ENCODE data around the gene DSCAML1. TPM values are rescaled to one million over a fixed set of nuclear protein-coding genes. Genes with fewer than 3 reads are reported as not detected.

Gene DSCAML1
- total and polyA plus RNA-seq, 9 of the 15 experiments (the other 6 are each of a cell fraction or from before 2014, with no cell fraction given) = not detected

GRCh38 chr11:117809236-117810055 lies 12.4 kb upstream of the DSCAML1 start (continued):
- TF ChIP-seq, protein P1, sequence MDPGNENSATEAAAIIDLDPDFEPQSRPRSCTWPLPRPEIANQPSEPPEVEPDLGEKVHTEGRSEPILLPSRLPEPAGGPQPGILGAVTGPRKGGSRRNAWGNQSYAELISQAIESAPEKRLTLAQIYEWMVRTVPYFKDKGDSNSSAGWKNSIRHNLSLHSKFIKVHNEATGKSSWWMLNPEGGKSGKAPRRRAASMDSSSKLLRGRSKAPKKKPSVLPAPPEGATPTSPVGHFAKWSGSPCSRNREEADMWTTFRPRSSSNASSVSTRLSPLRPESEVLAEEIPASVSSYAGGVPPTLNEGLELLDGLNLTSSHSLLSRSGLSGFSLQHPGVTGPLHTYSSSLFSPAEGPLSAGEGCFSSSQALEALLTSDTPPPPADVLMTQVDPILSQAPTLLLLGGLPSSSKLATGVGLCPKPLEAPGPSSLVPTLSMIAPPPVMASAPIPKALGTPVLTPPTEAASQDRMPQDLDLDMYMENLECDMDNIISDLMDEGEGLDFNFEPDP (CRISPR knock-in tag; IDR thresholded peaks at IDR 0.05) = no peak
- peak; percentile 37; the same call in 1 of the 2 replicates for TF ChIP-seq ZNF407 (IDR thresholded peaks at IDR 0.05; ENCODE audit: low read depth)
- no peak for TF ChIP-seq HOMEZ (CRISPR knock-in tag; IDR thresholded peaks at IDR 0.05)
- no peak for TF ChIP-seq MED1 (CRISPR knock-in tag; IDR thresholded peaks at IDR 0.05; ENCODE audit: borderline replicate concordance)
- TF ChIP-seq ESRRB (CRISPR knock-in tag; IDR thresholded peaks at IDR 0.05; ENCODE audit: borderline replicate concordance) = no peak
- no peak for TF ChIP-seq ZNF766 (CRISPR knock-in tag; conservative IDR thresholded peaks at IDR 0.05)
- TF ChIP-seq ZNF57 (CRISPR knock-in tag; IDR thresholded peaks at IDR 0.05) = no peak
- TF ChIP-seq ZKSCAN8 (CRISPR knock-in tag; IDR thresholded peaks at IDR 0.05) = no peak
- no peak for TF ChIP-seq ZNF512 (tag; IDR thresholded peaks at IDR 0.05)
- no peak for TF ChIP-seq THAP12 (CRISPR knock-in tag; IDR thresholded peaks at IDR 0.05)

Measured in K562 (cell line).